ENCODE data around the gene CDK14. TPM values are rescaled to one million over a fixed set of nuclear protein-coding genes. Genes with fewer than 3 reads are reported as not detected.

CDK14 gene
- total RNA-seq, 1 donor from 2014 or later, result 64.6 TPM

- no peaks in the 10 kb centered on the region for H3K27me3 Mint-ChIP-seq (ENCODE audit: low read depth)
- TF ChIP-seq, protein P1, sequence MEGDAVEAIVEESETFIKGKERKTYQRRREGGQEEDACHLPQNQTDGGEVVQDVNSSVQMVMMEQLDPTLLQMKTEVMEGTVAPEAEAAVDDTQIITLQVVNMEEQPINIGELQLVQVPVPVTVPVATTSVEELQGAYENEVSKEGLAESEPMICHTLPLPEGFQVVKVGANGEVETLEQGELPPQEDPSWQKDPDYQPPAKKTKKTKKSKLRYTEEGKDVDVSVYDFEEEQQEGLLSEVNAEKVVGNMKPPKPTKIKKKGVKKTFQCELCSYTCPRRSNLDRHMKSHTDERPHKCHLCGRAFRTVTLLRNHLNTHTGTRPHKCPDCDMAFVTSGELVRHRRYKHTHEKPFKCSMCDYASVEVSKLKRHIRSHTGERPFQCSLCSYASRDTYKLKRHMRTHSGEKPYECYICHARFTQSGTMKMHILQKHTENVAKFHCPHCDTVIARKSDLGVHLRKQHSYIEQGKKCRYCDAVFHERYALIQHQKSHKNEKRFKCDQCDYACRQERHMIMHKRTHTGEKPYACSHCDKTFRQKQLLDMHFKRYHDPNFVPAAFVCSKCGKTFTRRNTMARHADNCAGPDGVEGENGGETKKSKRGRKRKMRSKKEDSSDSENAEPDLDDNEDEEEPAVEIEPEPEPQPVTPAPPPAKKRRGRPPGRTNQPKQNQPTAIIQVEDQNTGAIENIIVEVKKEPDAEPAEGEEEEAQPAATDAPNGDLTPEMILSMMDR (IDR thresholded peaks at IDR 0.05; ENCODE audit: unreplicated experiment), result no peak
- no peak overlapping the region for H3K27ac Mint-ChIP-seq
- peaks cover 21% of the 10 kb centered on the region for H3K4me1 Mint-ChIP-seq
- no peak overlapping the region for H3K4me3 Mint-ChIP-seq
- H3K36me3 Mint-ChIP-seq, result no peaks in the 10 kb centered on the region
- H3K9me3 Mint-ChIP-seq, result no peaks in the 10 kb centered on the region
- no peak for DNase-seq (ENCODE audit: low spot score in 2 of 2, unreplicated experiment in 2 of 2)
Observed at GRCh38 chr7:90761584-90761983, 165.5 kb downstream of the CDK14 start.

DNA sequence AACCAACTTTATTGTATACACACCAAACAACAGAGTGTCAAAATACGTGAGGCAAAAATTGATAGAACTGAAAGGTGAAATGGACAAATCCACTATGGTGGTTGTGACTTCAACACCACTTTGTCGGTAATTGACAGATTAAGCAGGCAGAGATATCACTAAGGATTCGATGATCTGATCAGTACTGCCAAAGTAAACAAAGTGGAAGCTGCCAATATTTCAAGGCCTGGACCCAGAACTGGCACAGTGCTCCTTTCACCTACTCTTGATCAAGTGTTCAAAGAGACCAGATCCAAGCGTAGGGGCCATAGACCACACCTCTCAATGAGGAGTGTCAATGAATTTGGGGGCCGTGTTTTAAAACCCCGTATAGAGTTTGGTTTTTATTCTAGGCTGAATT, 167.0 kb downstream of the CDK14 start:
- Mint-ChIP-seq H3K27me3 (ENCODE audit: low read depth) (no peaks in the 10 kb centered on the region), H3K36me3 (no peaks in the 10 kb centered on the region), H3K27ac (no peak overlapping the region), H3K4me1 (peaks cover 35% of the 10 kb centered on the region), H3K9me3 (no peaks in the 10 kb centered on the region), H3K4me3 (no peak overlapping the region)
- DNase-seq (ENCODE audit: low spot score in 2 of 2, unreplicated experiment in 2 of 2), result no peak
- TF ChIP-seq, protein P1 (IDR thresholded peaks at IDR 0.05; ENCODE audit: unreplicated experiment), result no peak

DNA sequence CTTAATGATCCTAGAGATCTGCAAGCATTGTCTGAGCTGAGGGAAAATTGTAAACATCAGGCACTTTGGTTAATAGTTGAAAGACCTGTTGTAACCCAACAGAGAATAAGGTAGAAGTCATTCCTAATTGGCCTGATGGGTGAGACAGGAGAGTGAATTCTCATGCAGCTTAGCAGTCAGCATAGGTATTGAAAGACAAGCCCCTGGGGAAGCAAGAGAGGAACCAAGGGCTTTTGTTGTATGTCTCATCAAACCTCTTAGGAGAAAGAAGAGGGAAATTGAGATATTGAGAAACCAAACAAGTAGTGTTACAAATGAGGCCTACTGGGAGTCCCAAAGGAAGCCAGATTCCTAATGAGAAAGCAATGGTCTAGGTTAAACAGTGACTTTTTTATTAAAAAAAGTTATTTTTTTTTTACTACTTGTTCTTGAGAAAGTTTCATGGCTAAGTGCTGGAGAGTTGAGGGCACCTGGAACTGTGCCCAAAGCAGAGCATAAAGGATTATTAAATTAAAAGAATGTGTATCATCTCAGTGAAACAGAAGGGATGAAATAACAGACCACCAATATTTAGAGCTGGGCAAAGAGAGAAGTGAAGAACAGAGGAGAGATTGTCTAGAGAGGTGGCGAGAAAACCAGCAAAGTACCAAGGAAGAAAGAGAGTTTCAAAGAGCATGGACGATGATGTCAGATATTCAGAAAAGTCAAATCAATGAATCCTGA, 168.9 kb downstream of the CDK14 start:
- no peak for DNase-seq (ENCODE audit: low spot score in 2 of 2, unreplicated experiment in 2 of 2)
- no peak overlapping the region for H3K4me3 Mint-ChIP-seq
- H3K4me1 Mint-ChIP-seq, result peaks cover 35% of the 10 kb centered on the region
- TF ChIP-seq, protein P1 (IDR thresholded peaks at IDR 0.05; ENCODE audit: unreplicated experiment), result no peak
- no peaks in the 10 kb centered on the region for H3K36me3 Mint-ChIP-seq
- no peaks in the 10 kb centered on the region for H3K27me3 Mint-ChIP-seq (ENCODE audit: low read depth)
- H3K27ac Mint-ChIP-seq, result peak overlapping the region; percentile 32
- no peaks in the 10 kb centered on the region for H3K9me3 Mint-ChIP-seq

DNA sequence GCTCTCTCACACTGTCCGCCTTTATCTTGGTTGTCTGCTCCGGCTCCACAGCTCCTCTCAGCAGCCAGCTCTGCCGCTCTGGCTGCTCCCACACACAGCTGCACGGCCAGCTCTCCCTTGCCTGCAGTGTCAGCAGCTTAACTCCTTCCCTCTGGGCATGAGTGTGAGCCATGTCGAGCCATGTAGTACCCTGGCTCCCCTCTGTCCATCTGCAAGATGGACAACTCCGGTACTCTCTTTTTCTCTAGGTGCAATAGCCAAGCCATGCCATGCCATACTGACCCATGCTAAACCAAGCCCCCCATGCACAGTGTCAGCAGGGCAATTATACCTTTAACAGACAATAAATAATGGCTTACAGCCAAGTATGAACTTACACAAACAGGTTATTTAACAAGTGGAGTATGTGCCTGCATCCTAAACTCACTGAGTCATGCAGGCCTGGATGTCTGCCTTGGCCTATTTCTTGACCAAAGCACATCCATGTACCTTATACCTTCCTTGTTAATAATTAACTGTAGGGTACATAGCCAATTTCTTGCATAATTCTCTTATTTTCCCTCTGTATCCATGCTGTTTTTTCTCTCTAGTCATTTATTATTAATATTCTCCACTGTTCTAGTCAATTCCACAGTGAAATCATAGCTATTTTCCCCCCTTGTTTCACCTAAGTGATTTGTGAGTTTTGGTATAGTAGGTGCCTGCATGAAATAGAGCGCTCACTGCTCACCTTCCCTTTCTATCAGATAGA, 170.9 kb downstream of the CDK14 start:
- TF ChIP-seq, protein P1 (IDR thresholded peaks at IDR 0.05; ENCODE audit: unreplicated experiment), result no peak
- Mint-ChIP-seq H3K4me3 (peak overlapping the region; percentile 40), H3K27me3 (ENCODE audit: low read depth) (no peaks in the 10 kb centered on the region), H3K27ac (peak overlapping the region; percentile 87), H3K36me3 (peaks cover 8% of the 10 kb centered on the region), H3K9me3 (peaks cover 6% of the 10 kb centered on the region), H3K4me1 (peaks cover 32% of the 10 kb centered on the region)
- DNase-seq (ENCODE audit: low spot score in 2 of 2, unreplicated experiment in 2 of 2), result peak; percentile 24 to 49

- peaks cover 32% of the 10 kb centered on the region for H3K4me1 Mint-ChIP-seq
Observed at GRCh38 chr7:90768301-90768700, 172.2 kb downstream of the CDK14 start.

More at GRCh38 chr7:90768301-90768700, 172.2 kb downstream of the CDK14 start:
- TF ChIP-seq, protein P1 (IDR thresholded peaks at IDR 0.05; ENCODE audit: unreplicated experiment), result no peak
- Mint-ChIP-seq H3K4me3 (no peak overlapping the region), H3K27ac (peak overlapping the region; percentile 36), H3K36me3 (peaks cover 10% of the 10 kb centered on the region), H3K9me3 (peaks cover 6% of the 10 kb centered on the region), H3K27me3 (ENCODE audit: low read depth) (no peaks in the 10 kb centered on the region)
- no peak for DNase-seq (ENCODE audit: low spot score in 2 of 2, unreplicated experiment in 2 of 2)
